Astrocyte of the hippocampus (primary cell): ENCODE data around the gene HTR5A.

ENCODE experiments used
- DNase-seq: peaks from one replicate; pipeline ENCODE4 v3.0.0; 2011; ENCODE audit warnings: low read depth, low spot score

Gene HTR5A

GRCh38 chr7:155090684-155091083, 20.6 kb downstream of the HTR5A start:
- DNase-seq: no peak

- no peak for DNase-seq
Observed at GRCh38 chr7:155093596-155093995, 23.5 kb downstream of the HTR5A start.

DNA sequence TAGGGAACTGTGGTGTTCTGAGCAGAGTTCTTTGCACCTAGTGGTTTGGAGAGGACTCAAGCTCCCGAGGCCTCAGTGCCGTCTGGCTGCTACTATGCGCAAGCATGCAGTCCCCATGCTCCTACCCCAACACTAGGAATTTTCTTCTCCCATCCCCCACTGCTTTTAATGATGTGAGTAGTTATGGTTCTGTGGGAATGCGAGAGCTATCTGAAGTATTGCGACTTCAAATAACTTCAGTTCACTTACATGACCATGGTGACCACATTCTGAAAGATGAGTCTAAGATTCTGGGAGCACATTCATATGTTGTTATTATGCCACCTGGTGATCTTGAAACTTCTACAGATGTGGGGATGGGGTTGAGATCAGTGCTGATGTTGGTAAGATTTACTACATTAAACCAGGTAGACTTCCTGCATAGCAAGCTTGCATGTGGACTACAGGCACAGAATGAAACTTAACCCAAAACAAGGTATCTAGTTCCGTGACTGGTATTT, 24.6 kb downstream of the HTR5A start:
- no peak for DNase-seq

- no peak for DNase-seq
Observed at GRCh38 chr7:155097338-155097737, 27.2 kb downstream of the HTR5A start.

GRCh38 chr7:155103839-155104238, 33.7 kb downstream of the HTR5A start:
- no peak for DNase-seq

GRCh38 chr7:155104913-155105312, 34.8 kb downstream of the HTR5A start:
- DNase-seq: no peak

DNA sequence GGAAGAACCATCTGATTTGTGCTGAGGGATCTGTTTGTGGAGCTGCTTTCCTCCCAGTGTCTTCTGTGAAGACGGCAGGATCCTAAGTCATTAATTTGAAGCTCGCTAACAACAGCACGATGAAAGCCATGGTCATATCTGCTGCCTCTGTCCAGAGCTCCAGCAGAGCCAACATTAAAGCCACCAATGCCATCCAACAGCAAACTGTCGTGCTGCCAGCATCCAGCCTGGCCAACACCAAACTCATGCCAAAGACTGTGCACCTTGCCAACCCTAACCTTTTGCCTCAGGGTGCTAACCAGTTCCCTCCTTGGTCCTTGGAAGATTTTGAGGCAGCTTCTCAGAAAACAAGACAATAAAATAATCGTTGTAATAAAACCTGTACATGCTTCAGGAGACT, 36.2 kb downstream of the HTR5A start:
- no peak for DNase-seq

DNA sequence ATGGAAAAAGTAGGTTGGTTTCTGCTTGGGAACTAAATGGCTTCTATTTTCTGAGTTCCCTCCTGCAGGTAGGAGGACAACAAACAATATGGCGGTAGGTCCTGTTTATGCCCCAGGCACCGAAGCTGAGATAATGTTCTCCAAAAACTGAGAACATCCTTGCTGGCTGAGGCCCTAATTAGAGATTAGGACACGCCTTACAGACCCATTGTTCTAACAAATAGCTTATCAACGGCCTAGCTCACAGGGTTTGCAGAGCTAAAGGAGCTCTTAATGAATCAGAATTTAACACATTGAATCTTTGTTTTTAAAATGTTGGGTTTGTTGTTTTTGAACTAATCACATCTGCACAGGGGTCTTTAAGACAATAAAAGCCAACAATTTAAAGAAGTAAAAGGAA, 37.0 kb downstream of the HTR5A start:
- DNase-seq: no peak

GRCh38 chr7:155108144-155108901, 38.2 kb downstream of the HTR5A start:
- DNase-seq: no peak

DNA sequence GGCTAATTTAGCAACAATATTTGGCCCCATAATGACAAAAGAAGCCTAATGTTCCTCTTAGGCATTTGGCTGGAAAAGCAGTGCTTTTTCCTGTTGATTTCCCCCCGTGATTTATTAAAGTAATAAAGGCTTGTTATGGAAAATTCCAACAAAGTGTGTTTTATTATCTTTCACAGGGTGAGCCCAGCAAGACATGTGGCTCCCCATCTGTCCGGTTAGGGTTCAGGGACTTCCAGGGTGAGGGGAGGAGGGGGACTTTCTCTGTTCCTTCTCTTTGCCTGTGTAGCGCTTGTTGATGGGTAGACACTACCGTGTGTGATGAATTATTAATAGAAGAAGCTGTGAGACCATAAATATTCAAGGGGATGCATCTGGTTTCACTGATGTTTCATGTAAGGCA, 39.0 kb downstream of the HTR5A start:
- DNase-seq: no peak

GRCh38 chr7:155115288-155115687, 45.2 kb downstream of the HTR5A start:
- DNase-seq: no peak

- DNase-seq: peak; percentile 9
Observed at GRCh38 chr7:155119801-155120382, 49.8 kb downstream of the HTR5A start.

DNA sequence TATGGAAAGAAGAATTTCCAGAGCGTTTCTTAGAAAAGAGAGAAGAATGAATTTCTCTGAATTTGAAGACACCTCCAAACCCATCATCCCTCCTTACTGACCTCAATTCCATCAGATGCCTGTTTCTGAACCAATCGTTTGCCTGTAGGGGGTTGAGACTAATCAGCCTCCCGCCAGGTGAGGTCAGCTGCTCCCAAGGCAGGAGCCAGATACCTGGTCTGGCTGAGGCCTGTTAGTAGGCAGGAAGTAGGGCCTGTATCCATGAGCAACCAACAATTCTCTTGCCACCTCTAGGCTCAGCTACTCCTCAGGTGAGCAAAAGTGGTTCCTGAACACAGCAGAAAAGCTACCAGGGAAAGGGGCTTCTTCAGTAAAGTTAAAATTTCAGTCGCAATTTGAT, 50.3 kb downstream of the HTR5A start:
- DNase-seq: no peak

GRCh38 chr7:155122831-155123230, 52.7 kb downstream of the HTR5A start:
- DNase-seq: no peak

- no peak for DNase-seq
Observed at GRCh38 chr7:155123413-155123812, 53.3 kb downstream of the HTR5A start.

DNA sequence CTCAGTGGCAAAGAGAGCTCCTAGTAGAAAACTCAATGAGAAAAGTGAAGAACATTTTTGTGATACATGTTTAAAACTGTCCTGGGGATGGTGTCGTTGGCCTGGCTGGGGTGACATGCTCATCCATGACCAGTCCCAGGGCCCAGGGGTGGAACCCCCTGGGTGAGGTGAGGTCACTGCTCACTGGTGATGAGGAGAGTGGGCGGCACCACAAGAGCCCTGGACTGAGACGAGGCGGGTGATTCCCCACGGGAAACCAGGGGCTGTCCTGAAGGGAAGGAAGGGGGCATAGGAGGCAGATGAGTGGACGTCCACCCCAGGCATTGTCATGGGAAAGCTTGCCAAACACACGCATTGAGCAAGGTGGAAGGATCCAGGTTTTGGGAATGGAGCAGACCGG, 54.6 kb downstream of the HTR5A start:
- no peak for DNase-seq

DNA sequence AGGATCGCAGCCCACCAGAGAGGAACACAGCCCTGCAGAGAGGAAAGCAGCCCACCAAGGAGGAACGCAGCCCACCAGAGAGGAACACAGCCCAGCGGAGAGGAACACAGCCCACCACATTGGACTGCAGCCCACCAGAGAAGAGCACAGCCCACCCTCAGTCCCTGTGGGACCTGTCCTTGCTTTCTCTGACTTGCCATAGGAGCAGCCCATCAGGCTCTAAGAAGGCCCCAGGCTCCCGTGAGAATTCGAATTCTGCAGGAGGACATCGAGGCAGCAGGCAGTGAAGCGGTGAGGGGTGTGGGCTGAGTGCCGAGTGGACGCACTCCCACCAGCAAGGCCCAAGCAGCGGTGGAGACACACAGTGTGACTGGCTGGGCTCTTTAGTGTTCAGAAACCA, 59.1 kb downstream of the HTR5A start:
- no peak for DNase-seq

DNA sequence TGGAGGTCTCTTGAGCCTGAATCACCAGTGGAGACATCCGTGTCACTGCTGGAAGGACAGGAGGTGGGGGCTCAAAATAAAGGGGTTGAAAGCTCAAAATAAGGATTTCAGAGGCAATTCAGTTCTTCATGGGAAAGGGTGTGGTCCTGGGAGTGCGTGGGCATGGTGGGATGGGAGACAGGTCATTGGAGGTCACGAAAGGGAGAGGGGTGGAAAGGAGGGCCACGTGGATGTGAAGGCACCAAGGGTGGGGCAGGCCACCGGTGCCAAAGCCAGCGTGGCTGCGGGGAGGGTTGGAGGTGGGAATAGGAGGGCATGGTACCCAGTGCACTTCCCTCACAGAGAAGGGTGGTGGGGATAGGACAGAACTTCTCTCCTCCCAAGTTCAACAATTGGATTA, 59.7 kb downstream of the HTR5A start:
- DNase-seq: no peak

DNA sequence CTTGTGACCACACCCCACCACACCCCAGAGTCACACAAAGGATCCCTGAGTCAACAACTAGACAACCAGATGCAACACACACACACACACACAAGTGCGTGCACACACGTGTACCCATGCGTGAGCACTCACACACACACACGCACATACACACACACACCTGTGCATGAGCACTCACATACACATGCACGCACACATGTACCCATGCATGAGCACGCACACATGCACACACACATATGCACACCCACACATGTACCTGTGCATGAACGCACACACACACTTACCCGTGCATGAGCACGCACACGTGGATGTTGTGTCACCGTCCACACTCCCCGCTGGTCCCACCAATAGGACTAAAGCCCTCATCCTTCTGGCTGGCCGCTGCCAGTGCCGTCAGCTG, 60.4 kb downstream of the HTR5A start:
- DNase-seq: no peak

GRCh38 chr7:155131090-155131489, 61.0 kb downstream of the HTR5A start:
- DNase-seq: no peak

GRCh38 chr7:155132431-155132830, 62.3 kb downstream of the HTR5A start:
- DNase-seq: no peak

- DNase-seq: no peak
Observed at GRCh38 chr7:155136619-155137243, 66.6 kb downstream of the HTR5A start.
